HepG2 (cell line): ENCODE results near the gene MORN3. TPM values are rescaled to one million over a fixed set of nuclear protein-coding genes. Genes with fewer than 3 reads are reported as not detected.
A peak's percentile ranks its signal among the peaks of the same experiment; 100 is the strongest.

Source experiments
- ATAC-seq: fragments of 200-7000 bp; cut with Tn5 transposase; 3 replicates; pipeline ENCODE4 v1.9.1; 2020; ENCODE audit warnings: mild to moderate bottlenecking, moderate library complexity
- BruUV-seq: library from RNA; stranded (reverse); fragments of 400-500 nt; replicated peaks from 2 replicates; lab custom pipeline; 2021; lab: Mats Ljungman, UMichigan
- CTCF ChIA-PET: fragments of 300-600 bp; formaldehyde crosslinking; extraction: SDS; loops from one replicate; lab custom pipeline; 2021; ENCODE audit warnings: low total read pairs, inconsistent platforms, low intra/inter-chr PET ratio; lab: Yijun Ruan, JAX
- POLR2A ChIA-PET: fragments of 350-600 bp; sonication (Branson Sonifier 250); formaldehyde crosslinking; loops from one replicate; lab custom pipeline; 2020; ENCODE audit warnings: antibody characterized with exemption, inconsistent platforms; lab: Yijun Ruan, JAX
- DNase-seq: peaks from one replicate; pipeline ENCODE4 v3.0.0-alpha.2; 2015; ENCODE audit warnings: low spot score
- FAIRE-seq: peaks from 3 replicates; lab custom pipeline; 2011; peaks lifted over from hg19 to GRCh38; lab: Jason Lieb, UNC
- H2AFZ ChIP-seq: one replicate; pipeline ENCODE4 v1.6.1; 2011; ENCODE audit warnings: low read length, inconsistent platforms
- H3K27ac ChIP-seq: fragments of 300-600 bp; 3 replicates; pipeline ENCODE4 v1.8.0; 2011; ENCODE audit warnings: mixed run types, mild to moderate bottlenecking, mixed read lengths, low read length, inconsistent platforms; ENCODE audit not compliant: insufficient read depth; ENCODE audit errors: extremely low read length
- H3K27me3 ChIP-seq, 2 experiments: fragments of 200-600 bp in 1 of 2; 2 replicates in 1 of 2; 3 replicates in 1 of 2; pipeline versions ENCODE4 v1.6.0 to v1.8.0; 2011; ENCODE audit warnings: low read length in 2 of 2, mild to moderate bottlenecking in 2 of 2, moderate library complexity in 2 of 2, inconsistent platforms in 1 of 2; ENCODE audit not compliant: insufficient read depth in 2 of 2, control insufficient read depth in 1 of 2
- H3K36me3 ChIP-seq, 2 experiments: fragments of 200-600 bp in 1 of 2; replicated peaks in 1 of 2; 2 replicates in 1 of 2; 3 replicates in 1 of 2; pipeline versions ENCODE4 v1.5.1 to v1.8.0; 2011; ENCODE audit warnings: low read length in 2 of 2, inconsistent platforms in 1 of 2; ENCODE audit not compliant: insufficient read depth in 2 of 2, control insufficient read depth in 1 of 2
- H3K4me1 ChIP-seq: 2 replicates; pipeline ENCODE4 v1.5.1; 2012; ENCODE audit warnings: low read length, inconsistent platforms; ENCODE audit not compliant: insufficient read depth
- H3K4me2 ChIP-seq: 2 replicates; pipeline ENCODE4 v1.6.0; 2011; ENCODE audit warnings: low read depth, low read length, inconsistent platforms
- H3K4me3 ChIP-seq, 3 experiments: fragments of 200-600 bp in 1 of 3; sonication (generic), shearing (Covaris generic) in 1 of 3; replicated peaks in 1 of 3; 2 replicates each; pipeline ENCODE4 v1.5.1; 2011 to 2016; ENCODE audit warnings: low read length in 3 of 3, inconsistent platforms in 2 of 3, low read depth in 2 of 3, mild to moderate bottlenecking in 2 of 3, control low read depth in 1 of 3, mixed read lengths in 1 of 3; ENCODE audit not compliant: insufficient read depth in 1 of 3
- H3K79me2 ChIP-seq: one replicate; pipeline ENCODE4 v1.6.1; 2011; ENCODE audit warnings: low read length, inconsistent platforms; ENCODE audit not compliant: insufficient read depth
- H3K9ac ChIP-seq: 2 replicates; pipeline ENCODE4 v1.6.0; 2011; ENCODE audit warnings: mild to moderate bottlenecking, low read depth, low read length, inconsistent platforms; ENCODE audit not compliant: insufficient read depth
- H3K9me3 ChIP-seq: 2 replicates; pipeline ENCODE4 v1.5.1; 2012; ENCODE audit warnings: mild to moderate bottlenecking, low read length
- H4K20me1 ChIP-seq: 2 replicates; pipeline ENCODE4 v1.6.0; 2011; ENCODE audit warnings: inconsistent platforms, mild to moderate bottlenecking, low read length, moderate library complexity; ENCODE audit not compliant: insufficient read depth
- HNF1A ChIP-seq, 2 experiments: sonication (generic) in 1 of 2; formaldehyde crosslinking in 1 of 2; IDR thresholded peaks; 2 replicates each; pipeline versions ENCODE4 v1.4.0 to v1.6.1; 2016 to 2020; ENCODE audit warnings: borderline replicate concordance in 1 of 2, low read depth in 1 of 2, mild to moderate bottlenecking in 1 of 2, missing genetic modification reagents in 1 of 2
- ZKSCAN1 ChIP-seq: fragments of 150-350 bp; IDR thresholded peaks from 2 replicates; pipeline ENCODE4 v1.6.1; 2014; ENCODE audit warnings: low read length
- WGBS: methylation state at CpG from one replicate; pipeline ENCODE4 v1.1.6; 2017; ENCODE audit warnings: low lambda C conversion rate; 5-methylcytosine and 5-hydroxymethylcytosine counted together
- in situ Hi-C: cut with HindIII; loops from 2 replicates; pipeline ENCODE4 v1.10.0; 2017; ENCODE audit warnings: low pct_unique_long_range_greater_than_20kb; ENCODE audit not compliant: extremely low pct_ligation_motif_present
- intact Hi-C: fragments of 100-400 bp; cut with micrococcal nuclease; formaldehyde crosslinking; loops from one replicate; pipeline ENCODE4 v1.10.0; 2022; ENCODE audit not compliant: unreplicated experiment
- polyA plus RNA-seq, 8 experiments: library from polyadenylated mRNA; depleted of rRNA in 3 of 8; stranded (reverse) in 7 of 8; unstranded in 1 of 8; fragments of >200 nt; fragmentation: Illumina TruSeq in 4 of 8; extraction: Trizol in 4 of 8; gene quantifications; 2 replicates each; pipeline versions ENCODE4 v1.2.1 to v1.2.3, GENCODE V29; 2011 to 2016; ENCODE audit warnings: low read depth in 4 of 8, missing spikeins in 1 of 8, mixed read lengths in 1 of 8; ENCODE audit not compliant: insufficient read depth in 1 of 8
- total RNA-seq, 5 experiments: library from RNA; depleted of rRNA; stranded (reverse); fragments of >200 nt; fragmentation: Illumina TruSeq; extraction: Trizol; gene quantifications; 2 replicates each; pipeline ENCODE4 v1.2.3, GENCODE V29; 2016; ENCODE audit warnings: low read depth in 1 of 5

The MORN3 gene
- total and polyA plus RNA-seq, 2 of the 13 experiments (the other 11 are each of a cell fraction or from before 2014, with no cell fraction given): 1.1 to 2.0 TPM

DNA sequence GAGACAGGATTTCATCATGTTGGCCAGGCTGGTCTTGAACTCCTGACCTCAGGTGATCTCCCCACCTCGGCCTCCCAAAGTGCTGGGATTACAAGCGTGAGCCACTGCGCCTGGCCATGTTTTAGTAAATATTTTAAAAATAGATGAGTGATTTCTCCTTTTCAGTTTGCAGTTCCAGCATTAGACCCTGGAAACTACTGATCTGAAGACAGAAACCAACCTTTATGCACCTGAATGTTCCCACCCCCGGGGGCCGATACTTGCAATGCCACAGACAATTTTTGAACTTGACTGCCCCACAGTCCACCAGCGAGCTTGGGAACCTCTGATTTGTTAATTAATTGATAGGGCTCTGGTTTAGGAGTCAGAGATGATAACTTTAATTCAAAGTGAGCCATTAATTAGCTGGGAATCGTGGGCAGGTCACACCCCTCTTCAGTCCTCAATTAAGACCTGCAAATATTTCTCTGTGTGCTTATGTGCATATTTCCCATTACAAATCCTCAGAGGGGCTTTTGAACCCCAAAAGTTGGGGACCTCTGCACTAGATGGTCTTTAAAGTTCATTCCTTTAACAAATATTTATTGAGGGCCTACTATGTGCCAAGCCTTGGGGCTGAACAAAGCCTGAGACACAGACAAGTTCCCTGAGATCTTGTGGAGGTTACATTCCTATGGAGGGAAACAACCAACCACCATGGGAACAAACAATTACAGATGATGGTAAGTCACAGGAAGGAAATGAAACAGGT lies 39.0 kb upstream of the MORN3 start:
- Histone ChIP-seq H3K4me3 (no peak overlapping the region), H4K20me1 (no peaks in the 10 kb centered on the region), H3K79me2 (peaks cover 5% of the 10 kb centered on the region), H3K27me3 (no peaks in the 10 kb centered on the region; a peak in 1 of 5 replicates), H3K4me1 (peaks cover 45% of the 10 kb centered on the region), H3K9me3 (no peaks in the 10 kb centered on the region), H3K9ac (no peak overlapping the region), H3K4me2 (no peak overlapping the region), H2AFZ (no peak overlapping the region), H3K36me3 (no peaks in the 10 kb centered on the region), H3K27ac (no peak overlapping the region)
- POLR2A ChIA-PET: interaction anchor here (1.0 kb wide), 1 partner anchor 57 kb away, joined by 4 read pairs; no protein-coding TSS in a partner anchor
- in situ Hi-C loops: no loop called here
- CTCF ChIA-PET: no interaction called here
- FAIRE-seq (no peak), ATAC-seq (no peak), DNase-seq (no peak)
- BruUV-seq: no TSS peak
- 17% methylated on average over 7 of the region's 7 CpGs for WGBS
- no peak for TF ChIP-seq HNF1A (IDR thresholded peaks at IDR 0.05; ENCODE audit: low read depth)
- no peak for TF ChIP-seq HNF1A (CRISPR knock-in tag; IDR thresholded peaks at IDR 0.05; ENCODE audit: borderline replicate concordance)
- TF ChIP-seq ZKSCAN1: peak; percentile 84
- intact Hi-C loops: no loop called here
